SIG-M5 (cell line): ENCODE results near the gene TTF1.
"Not testable (repeated sequence)": the region's sequence is repeated elsewhere in the genome, so short reads cannot be mapped to it uniquely, and the experiment has no call there.

Experiments used
- DNase-seq: peaks from one replicate; lab custom pipeline; 2025; lab: John Stamatoyannopoulos, UW

TTF1 gene

DNA sequence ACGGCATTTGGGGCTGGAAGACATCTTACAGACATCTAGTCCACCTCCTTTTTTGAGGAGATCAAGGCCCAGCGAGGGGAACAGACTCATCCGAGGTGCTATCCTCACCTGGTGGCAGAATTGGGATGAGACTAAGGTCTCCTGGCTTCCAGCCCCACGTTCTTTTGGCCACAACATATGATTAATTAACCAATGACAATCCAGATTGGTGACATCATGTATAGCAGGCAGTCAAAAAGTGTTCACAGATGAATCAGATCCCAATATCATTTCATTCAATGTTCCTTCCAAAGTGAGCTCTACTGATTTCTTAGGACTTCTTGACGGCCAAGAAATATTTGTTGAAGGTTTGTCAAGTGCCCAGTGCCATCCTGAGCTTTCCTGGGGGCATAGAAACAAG is 7.3 kb upstream of the TTF1 start:
- no peak for DNase-seq

DNA sequence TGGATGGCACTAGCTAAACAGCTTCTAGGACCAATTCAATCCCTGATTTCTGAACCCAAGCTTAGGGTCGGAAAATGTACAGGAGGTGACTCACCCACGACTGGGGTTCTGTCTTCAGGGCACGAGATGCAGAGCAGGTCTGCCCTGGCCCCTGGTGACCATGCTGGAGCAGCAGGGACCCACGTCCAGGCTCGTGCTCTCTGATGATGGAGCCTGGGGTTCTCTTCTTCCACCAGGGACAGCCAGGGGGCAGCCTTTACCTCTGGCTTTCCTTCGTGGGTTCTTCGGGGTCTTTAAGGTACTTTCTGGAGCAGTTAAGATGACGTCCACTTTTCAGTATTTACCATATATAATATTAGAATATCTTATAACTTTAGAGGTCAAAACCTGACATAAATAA is 5.4 kb upstream of the TTF1 start:
- DNase-seq, result no peak

DNA sequence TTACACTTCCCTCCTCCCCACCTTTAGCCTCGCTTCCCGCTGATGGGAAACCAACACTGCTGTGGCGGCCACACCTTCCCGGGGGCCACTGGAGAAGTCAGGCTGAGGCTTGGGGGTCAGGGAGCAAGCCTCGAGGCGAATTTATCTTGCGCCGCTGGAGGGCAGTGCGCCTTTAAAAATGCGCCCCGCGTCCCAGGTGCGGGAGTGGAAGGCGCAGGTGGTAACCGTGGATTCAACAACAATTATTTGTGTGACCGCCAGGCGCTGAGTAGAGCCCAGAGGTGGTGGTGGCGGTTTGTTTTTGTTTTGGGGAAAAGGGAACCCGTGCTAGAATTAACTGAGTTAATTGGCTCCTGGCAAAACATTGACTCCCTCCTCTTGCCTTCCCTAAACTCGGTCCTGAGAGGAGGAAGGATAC is 4.5 kb upstream of the TTF1 start:
- no peak for DNase-seq

DNA sequence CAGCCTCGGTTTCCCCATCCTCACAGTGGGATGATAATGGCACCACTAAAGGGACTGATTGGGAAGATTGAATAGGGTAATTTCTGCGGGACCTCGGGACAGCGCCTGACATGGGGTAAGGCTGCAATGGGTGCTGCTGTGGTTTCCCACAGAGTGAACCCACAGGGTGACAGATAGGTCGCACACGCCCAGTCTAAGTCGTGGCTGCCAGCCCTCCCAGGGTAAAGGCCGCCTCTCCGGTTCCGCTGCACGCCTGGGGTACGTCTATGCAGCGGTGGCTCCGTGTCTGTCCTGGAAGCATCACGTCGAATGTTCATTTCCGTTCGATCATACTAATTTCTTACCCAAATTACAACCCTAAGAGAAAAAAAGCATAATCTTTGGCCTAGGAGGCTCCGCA is 4.0 kb upstream of the TTF1 start:
- DNase-seq, result no peak

DNA sequence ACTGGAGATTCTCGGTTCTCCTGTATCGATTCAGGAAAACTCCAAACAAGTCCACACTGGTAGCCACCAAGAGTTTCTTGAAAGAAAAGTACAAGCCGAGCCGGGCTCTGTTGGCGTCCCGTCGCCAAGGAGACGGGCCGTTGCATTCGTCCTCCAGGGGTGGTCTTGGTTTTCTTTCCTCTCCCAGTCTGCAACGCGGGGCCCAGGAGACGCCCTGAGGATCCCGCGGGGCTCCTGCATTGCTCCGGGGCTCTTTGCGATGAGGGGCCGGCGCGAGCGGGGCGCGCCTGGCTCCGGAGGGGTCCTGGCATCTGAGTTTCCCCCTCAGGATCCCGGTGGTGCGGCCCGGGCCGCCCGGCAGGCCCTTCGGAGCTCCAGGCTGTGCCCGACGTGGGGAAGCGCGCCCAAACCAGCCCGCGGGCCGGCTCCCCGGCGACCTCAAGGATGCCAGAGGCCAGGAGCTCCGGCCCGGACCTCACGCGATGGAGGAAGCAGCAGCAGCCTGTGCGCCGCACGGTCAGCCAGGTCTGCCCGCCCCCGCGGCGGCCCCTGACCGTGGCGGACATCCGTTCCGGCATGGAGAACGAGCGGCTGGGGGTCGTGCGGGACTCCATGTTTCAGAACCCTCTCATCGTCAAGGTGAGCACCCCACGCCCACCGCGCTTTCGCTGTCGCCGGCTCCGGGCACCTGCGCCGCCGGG is 3.3 kb upstream of the TTF1 start, which contains the start of gene CFAP77:
TSS of gene CFAP77 (plus strand) at position 384 of the 701 bp plus-strand sequence. CDS start at position 445, 61 bp downstream.
- no peak for DNase-seq

DNA sequence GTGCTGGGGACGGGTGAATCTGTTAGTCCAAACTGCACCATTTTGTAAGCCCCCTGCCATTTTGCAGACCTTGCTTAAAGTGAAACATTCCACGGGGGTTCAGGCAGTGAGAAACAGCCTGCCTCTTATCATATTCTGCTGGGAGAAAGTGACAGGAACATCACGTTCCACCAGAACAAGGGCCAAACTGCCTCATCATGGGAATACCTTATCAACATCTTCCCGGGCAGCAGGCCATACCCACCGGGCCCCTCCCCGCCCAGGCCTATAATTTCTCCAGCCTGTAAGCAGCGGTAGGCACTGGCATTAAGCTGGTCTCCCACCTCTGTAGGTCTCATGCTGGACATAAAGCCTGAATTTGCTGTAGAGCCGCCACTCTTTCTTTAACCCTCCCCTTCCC is 1.9 kb upstream of the TTF1 start:
- no peak for DNase-seq

DNA sequence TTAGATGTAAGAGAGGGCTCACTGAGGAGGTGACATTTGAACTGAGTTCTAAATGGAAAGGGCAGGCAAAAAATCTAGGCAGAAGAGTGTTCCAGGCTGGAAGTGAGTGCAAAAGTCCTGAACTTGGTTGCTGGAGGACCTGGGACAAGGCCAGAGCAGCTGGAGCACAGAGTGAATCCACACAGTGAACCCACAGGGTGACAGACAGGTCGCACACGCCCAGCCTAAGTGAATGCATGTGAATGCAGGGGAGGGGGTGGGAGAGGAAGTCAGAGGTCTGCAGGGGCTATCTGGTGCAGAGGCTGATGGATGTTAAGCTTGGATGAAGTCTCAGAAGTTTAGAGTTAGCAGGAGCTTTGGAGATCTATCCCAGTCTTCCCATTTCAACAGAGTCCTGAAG is 556 bp upstream of the TTF1 start:
- no peak for DNase-seq

DNA sequence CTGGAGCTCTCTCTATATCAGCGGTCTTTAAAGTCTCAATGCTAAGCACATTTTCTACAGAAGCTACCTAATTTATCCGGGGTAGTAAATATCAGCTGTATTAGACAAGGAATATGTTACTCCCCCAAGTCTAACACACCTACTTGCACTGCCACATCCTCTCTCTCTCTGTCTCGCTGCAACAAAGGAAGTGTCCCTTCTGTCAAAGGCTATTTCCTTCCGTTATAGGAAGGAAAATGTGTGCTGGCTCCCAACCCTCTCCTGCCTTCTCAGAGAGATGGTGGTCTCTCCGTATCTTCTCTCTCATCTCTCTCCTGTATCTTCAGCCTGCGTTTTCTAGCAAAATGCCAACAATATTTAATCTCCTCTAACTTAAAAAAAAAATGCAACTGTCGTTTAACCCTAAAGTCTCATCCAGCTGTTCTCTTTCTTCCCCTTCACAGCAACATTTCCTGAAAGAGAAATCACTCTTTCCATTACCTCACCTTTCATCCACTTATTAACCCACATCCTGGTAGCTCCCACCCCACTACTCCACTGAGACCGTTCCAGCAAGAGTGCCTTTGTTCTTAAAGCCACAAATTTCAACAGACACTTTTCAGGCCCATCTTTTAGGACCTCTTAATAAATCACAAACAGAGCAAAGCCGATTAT is 2.3 kb downstream of the TTF1 start:
- DNase-seq, result no peak

DNA sequence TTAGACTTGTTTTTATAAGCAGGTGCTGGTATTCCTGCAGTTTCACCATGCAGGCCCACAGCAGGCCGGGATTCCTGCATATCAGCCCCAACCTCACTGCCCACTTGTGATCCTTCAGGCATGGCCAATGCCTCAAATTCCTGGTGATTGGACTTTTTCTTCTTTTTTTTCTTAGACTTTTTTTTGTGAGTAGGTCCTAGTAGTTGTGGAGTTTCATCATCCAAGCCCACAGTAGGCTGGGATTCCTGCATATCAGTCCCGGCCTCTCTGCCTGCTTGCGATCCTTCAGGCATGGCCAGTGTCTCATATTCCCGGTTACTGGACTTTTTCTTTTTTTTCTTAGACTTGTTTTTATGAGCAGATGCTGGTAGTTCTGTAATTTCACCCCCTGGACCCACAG is 4.8 kb downstream of the TTF1 start:
- no peak for DNase-seq

DNA sequence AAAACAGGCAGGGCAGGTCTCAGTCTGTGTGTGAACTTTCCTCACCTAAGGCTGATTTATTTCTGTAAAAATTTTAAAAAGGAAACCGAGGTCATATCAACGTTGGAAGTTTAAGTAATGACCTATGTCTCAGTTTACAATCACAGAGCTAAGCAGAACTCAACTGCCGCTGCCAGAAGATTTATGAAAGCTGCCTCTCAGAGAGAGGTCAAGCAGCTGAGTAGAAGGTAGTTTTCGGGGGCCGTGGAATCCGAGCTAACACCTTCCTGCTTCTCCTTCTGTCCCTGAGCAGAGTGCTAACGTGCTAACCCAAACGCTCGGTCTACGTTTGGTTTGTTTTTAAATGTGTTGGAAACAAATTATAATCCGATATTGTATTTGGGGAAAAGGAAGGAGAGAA is 11.1 kb downstream of the TTF1 start:
- DNase-seq, result no peak

DNA sequence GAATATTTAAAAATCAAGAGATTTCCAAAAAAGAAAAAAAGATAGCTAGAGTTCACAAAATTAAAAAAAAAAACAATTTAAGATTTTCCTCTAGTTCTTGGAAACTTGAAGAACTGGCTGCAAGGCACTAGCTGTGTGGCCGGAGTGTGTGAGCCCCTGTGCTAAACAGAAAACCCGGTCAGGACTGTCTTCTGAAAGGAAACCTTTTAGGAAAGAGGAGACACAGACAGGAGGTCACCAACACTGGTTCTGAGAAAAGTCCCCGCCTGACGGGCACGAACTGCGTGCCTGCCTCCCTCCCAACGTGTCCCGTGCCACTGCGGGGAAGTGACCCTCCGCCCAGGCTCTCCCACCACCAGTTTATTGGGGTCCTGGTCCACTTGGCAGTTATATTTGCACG is 15.2 kb downstream of the TTF1 start:
- no peak for DNase-seq

DNA sequence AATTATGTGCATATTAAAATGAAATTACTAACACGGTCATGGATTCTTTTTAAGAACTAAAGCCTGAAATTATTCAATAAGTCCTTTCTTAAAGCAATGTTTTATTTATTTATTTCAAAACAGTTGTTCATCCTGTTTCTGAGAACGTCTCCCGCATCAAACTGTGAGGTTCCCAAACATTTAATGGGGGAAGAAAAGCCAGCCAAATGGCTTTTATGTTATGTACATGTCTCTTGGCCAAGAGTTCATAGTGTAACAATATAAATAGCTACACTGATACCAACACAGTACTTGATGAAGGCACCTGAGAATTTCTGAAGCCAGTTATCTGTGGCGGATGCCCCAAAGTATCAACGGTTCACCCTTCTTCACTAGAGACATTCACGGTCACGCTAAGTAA is 15.7 kb downstream of the TTF1 start:
- DNase-seq, result no peak

DNA sequence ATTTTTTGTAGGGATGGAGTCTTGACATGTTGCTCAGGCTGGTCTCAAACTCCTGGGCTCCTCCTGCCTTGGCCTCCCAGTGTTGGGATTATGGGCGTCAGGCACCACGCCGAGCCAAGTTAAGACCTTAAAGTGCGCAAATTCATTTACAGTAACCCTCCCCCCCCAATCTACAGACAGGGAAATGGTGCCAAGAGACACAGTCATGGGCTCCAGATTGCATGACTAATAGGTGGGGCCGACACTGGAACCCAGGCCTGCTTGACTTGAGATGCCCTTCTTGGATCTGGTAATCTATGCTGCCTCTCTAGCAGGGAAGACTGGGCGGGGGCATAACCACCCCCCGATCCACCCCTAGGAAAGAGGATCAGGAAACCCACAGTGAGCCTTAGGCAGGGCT is 19.5 kb downstream of the TTF1 start:
- DNase-seq, result no peak

DNA sequence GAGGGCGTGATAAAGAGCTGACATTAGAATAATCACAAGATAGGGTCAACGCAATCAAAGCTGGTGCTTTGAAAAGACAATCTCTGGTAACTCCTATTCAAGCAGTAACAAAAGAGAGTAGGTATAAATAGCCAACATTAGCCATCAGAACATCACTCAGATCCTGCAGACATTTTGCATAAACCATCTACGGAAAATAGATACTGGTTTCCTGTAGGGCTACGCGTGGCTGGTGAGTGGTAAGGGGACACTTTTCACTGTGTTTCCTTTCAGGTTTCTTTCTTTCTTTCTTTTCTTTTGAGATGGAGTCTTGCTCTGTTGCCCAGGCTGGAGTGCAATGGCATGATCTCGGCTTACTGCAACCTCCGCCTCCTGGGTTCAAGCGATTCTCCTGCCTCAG is 22.3 kb downstream of the TTF1 start:
- DNase-seq, result no peak

DNA sequence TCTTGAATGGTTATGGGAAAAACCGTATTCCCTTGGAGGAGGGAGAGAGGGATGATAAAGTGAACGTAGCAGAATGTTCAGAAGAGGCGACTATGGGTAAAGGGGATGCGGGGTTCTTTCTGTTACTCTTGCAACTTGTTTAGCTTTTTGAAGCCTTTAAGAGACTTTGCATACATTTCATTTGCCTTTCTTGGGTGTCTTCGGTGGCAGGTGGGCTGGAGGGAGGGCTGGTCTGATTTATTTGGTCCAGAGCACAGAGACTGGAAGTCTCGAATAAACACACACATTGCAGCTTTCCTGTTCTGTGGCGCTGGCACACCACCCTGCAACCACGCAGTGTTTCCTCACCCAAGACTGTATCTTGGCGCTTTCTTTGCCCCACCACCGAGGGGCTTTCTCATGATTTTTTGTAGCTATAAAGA is 23.2 kb downstream of the TTF1 start:
- DNase-seq, result no peak

DNA sequence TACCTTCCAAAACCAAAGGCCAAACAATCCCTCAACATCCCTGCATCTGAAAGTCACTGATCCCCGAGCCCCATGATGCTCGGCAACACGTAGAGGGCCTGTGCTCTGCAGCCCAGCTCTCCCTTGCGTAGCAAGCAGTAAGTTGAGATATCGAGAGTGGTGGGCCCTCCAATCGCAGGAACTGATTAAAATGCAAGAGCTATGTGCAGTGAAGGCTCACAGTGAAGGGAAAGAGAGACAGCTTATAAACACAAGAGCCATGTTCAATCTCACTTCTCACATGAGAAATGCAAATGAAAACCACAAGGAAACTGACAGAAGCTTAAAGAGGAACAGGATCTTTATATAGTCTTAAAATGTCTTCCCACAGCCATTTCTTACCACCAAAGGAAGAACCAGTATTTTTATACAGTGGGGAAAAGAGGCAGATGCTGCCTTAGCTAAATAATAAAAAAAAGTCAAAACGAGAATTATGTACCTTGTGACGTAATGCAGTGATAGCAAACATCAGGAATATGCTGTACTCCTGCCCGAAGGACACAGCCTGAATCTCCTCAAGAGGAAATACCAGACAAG is 24.6 kb downstream of the TTF1 start:
- DNase-seq, result peak; percentile 51

DNA sequence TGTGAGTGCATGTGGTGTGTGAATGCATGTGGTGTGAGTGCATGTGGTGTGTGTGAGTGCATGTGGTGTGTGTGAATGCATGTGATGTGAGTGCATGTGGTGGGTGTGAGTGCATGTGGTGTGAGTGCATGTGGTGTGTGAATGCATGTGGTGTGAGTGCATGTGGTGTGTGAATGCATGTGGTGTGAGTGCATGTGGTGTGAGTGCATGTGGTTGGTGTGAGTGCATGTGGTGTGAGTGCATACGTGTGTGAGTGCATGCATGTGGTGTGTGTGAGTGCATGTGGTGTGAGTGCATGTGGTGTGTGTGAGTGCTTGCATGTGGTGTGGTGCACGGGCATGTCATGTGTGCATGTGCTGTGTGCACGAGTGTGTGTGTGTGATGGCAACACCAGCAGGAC is 28.2 kb downstream of the TTF1 start:
- DNase-seq, result not testable (repeated sequence)

DNA sequence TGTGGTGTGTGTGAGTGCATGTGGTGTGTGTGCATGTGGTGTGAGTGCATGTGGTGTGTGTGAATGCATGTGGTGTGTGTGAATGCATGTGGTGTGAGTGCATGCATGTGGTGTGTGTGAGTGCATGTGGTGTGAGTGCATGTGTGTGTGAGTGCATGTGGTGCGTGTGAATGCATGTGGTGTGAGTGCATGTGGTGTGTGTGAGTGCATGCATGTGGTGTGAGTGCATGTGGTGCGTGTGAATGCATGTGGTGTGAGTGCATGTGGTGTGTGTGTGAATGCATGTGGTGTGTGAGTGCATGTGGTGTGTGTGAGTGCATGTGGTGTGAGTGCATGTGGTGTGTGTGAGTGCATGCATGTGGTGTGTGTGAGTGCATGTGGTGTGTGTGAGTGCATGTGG is 28.9 kb downstream of the TTF1 start:
- DNase-seq, result not testable (repeated sequence)

DNA sequence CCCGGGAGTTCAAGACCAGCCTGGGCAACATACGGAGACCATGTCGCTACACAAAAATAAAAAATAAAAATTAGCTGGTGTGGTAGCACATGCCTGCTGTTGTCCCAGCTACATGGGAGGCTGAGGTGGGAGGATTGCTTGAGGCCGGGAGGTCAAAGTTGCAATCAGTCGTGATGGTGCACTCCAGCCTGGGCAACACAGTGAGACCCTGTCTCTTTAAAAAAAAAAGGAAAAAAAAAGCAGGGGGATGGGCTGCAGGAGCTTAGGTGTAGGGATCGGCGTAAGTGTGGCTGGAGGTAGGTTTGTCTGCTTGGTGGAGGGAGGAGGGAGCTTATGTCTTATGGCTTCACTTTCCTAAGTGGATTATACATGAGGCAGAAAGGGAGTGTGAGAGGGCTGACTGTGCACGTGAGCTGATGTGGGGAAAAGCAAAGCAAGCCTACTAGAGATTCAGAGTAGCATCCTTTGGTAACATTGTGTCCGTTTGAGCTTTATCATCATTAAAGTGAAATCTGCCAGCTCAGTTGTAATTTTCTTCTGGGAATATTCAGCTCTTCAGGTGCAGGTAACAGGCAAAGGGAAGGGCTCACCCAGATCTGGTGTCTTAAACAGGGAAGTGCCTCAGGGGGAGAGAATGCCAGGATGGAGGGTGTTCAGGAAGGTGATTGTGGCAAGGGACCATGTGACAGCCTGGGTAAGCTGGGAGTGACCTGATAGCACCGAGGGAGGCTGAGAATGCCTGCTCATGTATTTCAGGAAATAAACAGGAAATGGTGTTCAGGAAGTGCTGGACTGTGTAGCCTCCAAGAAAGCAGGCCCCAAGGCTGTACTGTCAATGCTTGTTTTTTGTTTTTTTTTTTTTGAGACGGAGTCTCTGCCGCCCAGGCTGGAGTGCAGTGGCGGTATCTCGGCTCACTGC is 34.2 kb downstream of the TTF1 start:
- DNase-seq, result no peak

DNA sequence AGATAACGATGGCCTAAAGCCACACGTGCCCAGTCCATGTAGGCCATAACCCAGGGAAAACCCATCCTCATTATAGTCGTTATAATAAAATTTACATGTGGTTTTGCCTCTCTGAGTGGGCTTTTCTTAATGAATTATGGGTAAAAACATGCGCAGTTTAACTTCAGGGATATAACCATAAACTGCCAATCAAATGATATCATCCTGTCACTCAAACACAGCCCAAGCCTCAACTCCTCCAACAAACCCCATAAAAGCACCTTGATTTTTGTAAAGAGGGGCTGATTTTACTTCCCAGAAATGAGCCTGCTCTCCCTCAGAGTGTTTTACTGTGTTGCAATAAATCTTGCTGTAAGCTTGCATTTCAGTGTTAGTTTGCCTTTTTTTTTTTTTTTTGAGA is 36.0 kb downstream of the TTF1 start:
- DNase-seq, result no peak

DNA sequence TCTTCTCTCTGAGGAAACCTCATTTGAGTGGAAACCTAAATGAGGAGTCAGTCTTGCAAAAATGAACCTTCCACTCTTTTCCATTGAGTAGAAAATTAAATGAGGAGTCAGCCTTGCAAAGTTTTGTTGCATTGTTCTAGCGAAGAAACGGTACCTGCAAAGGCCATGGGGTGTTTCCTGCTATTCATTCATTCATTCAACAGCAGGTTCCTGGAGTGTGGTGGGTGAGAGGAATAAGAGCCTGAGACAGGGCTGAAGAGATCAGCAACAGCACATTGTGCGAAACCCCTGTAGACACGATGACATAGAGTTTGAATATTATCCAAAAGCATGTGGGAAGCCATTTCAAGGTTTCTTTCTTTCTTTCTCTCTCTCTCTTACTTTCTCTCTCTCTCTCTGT is 37.2 kb downstream of the TTF1 start:
- DNase-seq, result no peak

DNA sequence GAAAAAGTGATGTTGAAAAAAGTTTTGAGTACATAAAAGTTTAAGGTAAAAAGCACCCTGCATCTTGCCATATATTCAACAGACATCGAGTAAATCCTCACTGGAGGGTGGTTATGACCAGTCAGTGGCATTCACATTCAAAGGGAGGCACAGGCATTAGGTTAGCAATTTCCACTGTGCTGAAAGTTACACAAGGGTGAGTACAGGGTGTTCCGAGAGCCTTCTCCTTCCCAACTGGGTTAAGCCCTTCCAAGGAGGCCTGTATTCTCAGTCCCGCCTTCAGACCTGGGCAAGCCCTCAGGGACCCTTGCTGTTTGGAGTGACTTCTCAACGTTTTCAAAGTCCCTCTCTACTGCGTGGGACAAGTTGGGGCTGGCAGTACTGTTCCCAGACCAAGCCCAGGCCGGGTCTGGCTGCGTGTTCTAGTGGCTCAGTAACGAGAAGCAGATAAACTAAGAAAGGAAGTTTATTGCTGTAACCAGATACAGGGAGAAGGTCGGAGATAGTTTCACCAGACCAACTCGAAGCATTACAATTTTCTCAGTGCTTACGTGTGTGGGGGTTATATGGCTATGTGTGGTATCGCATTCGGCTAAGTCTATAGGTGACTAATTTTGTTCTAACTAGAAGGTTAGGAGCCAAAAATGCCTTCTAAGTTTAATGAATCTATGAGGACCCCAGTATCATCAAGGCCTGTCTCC is 38.9 kb downstream of the TTF1 start:
- no peak for DNase-seq
